ENCODE results near the gene RDH16. TPM values are rescaled to one million over a fixed set of nuclear protein-coding genes. Genes with fewer than 3 reads are reported as not detected.
"Not testable (repeated sequence)": the region's sequence is repeated elsewhere in the genome, so short reads cannot be mapped to it uniquely, and the experiment has no call there.

Gene RDH16
- total and polyA plus RNA-seq, 4 donors = 0.11 to 0.68 (median 0.38) TPM

DNA sequence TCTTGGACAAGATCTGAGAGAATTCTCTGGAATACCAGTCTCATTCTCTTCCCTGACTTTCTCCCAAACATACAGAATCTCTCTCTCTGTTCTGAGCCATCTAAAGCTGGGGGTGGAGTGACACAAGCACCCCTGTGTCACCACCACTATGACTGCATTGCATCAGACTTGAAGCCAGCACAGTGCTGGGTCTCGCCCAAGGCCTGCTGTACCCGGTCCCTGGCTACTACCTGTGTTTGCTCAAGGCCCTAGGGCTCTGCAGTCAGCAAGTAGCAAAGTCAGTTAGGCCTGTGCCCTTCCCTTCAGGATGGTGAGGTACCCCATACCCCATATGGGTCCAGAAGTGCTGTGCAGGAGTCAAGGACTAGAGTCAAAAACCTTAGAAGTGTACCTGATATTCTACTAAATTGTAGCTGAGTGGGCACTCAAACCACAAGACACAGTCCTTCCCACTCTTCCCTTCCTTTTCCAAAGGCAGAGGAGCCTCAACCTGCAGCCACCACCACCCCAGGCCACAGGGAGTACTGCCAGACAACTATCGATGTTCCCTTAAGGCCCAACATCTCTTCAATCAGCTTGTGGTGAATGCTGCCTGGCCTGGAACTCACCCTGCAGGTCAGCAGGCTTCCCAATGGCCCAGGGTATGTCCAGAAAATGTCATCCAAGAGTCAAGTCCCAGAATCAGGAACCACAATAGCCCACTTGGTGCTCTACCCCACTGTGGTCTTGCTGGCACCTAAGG, 21.2 kb upstream of the RDH16 start:
- Histone ChIP-seq H3K27me3 (ENCODE audit: control insufficient read depth in 3 of 3, insufficient read depth in 3 of 3, low read length in 2 of 3) (no peaks in the 10 kb centered on the region), H3K4me3 (no peak overlapping the region), H3K4me1 (ENCODE audit: control insufficient read depth in 5 of 5, insufficient read depth in 5 of 5, low read length in 5 of 5) (no peaks in the 10 kb centered on the region), H3K36me3 (ENCODE audit: control insufficient read depth in 4 of 4, insufficient read depth in 4 of 4, low read length in 4 of 4) (no peaks in the 10 kb centered on the region), H3K9ac (ENCODE audit: insufficient read depth in 1 of 2, low read length in 2 of 2) (no peak overlapping the region), H3K27ac (ENCODE audit: low read depth in 1 of 2, low read length in 1 of 2) (no peak overlapping the region), H3K9me3 (ENCODE audit: control insufficient read depth in 4 of 4, insufficient read depth in 3 of 4, low read length in 3 of 4) (no peaks in the 10 kb centered on the region)
- WGBS, 2 donors = 78 to 90% methylated on average over 3 of the region's 3 CpGs
- TF ChIP-seq, protein P1, sequence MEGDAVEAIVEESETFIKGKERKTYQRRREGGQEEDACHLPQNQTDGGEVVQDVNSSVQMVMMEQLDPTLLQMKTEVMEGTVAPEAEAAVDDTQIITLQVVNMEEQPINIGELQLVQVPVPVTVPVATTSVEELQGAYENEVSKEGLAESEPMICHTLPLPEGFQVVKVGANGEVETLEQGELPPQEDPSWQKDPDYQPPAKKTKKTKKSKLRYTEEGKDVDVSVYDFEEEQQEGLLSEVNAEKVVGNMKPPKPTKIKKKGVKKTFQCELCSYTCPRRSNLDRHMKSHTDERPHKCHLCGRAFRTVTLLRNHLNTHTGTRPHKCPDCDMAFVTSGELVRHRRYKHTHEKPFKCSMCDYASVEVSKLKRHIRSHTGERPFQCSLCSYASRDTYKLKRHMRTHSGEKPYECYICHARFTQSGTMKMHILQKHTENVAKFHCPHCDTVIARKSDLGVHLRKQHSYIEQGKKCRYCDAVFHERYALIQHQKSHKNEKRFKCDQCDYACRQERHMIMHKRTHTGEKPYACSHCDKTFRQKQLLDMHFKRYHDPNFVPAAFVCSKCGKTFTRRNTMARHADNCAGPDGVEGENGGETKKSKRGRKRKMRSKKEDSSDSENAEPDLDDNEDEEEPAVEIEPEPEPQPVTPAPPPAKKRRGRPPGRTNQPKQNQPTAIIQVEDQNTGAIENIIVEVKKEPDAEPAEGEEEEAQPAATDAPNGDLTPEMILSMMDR (IDR thresholded peaks at IDR 0.05; ENCODE audit: control extremely low read depth, extremely low read depth) = no peak
- DNase-seq (no peak), ATAC-seq (ENCODE audit: insufficient read depth, low FRiP score) (no peak)

DNA sequence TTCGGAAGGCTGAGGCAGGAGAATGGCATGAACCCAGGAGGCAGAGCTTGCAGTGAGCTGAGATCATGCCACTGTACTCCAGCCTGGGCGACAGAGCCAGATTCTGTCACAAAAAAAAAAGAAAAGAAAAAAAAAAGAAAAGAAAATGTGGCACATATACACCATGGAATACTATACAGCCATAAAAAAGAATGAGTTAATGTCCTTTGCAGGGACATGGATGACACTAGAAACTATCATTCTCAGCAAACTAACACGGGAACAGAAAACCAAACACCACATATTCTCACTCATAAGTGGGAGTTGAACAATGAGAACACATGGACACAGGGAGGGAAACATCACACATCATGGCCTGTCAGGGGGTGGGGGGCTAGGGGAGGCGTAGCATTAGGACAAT, 20.0 kb upstream of the RDH16 start:
- H3K27ac ChIP-seq (ENCODE audit: low read depth in 1 of 2, low read length in 1 of 2); H3K27me3 ChIP-seq (ENCODE audit: control insufficient read depth in 3 of 3, insufficient read depth in 3 of 3, low read length in 2 of 3); H3K4me1 ChIP-seq (ENCODE audit: control insufficient read depth in 5 of 5, insufficient read depth in 5 of 5, low read length in 5 of 5); H3K36me3 ChIP-seq (ENCODE audit: control insufficient read depth in 4 of 4, insufficient read depth in 4 of 4, low read length in 4 of 4); H3K4me3 ChIP-seq; ATAC-seq (ENCODE audit: insufficient read depth, low FRiP score); DNase-seq; H3K9me3 ChIP-seq (ENCODE audit: control insufficient read depth in 4 of 4, insufficient read depth in 3 of 4, low read length in 3 of 4); H3K9ac ChIP-seq (ENCODE audit: insufficient read depth in 1 of 2, low read length in 2 of 2): not testable (repeated sequence)
- WGBS, 2 donors = 93 to 94% methylated on average over 4 of the region's 4 CpGs

DNA sequence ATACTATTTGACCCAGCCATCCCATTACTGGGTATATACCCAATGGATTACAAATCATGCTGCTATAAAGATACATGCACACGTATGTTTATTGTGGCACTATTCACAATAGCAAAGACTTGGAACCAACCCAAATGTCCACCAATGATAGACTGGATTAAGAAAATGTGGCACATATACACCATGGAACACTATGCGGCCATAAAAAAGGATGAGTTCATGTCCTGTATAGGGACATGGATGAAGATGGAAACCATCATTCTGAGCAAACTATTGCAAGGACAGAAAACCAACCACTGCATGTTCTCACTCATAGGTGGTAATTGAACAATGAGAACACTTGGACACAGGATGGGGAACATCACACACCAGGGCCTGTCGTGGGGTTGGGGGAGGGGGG, 16.8 kb upstream of the RDH16 start:
- not testable (repeated sequence) for ATAC-seq (ENCODE audit: insufficient read depth, low FRiP score); DNase-seq; H3K9ac ChIP-seq (ENCODE audit: insufficient read depth in 1 of 2, low read length in 2 of 2); H3K4me3 ChIP-seq; H3K27me3 ChIP-seq (ENCODE audit: control insufficient read depth in 3 of 3, insufficient read depth in 3 of 3, low read length in 2 of 3); H3K4me1 ChIP-seq (ENCODE audit: control insufficient read depth in 5 of 5, insufficient read depth in 5 of 5, low read length in 5 of 5); H3K9me3 ChIP-seq (ENCODE audit: control insufficient read depth in 4 of 4, insufficient read depth in 3 of 4, low read length in 3 of 4); H3K36me3 ChIP-seq (ENCODE audit: control insufficient read depth in 4 of 4, insufficient read depth in 4 of 4, low read length in 4 of 4); H3K27ac ChIP-seq (ENCODE audit: low read depth in 1 of 2, low read length in 1 of 2)
- 77 to 92% methylated on average over 3 of the region's 3 CpGs for WGBS, 2 donors

DNA sequence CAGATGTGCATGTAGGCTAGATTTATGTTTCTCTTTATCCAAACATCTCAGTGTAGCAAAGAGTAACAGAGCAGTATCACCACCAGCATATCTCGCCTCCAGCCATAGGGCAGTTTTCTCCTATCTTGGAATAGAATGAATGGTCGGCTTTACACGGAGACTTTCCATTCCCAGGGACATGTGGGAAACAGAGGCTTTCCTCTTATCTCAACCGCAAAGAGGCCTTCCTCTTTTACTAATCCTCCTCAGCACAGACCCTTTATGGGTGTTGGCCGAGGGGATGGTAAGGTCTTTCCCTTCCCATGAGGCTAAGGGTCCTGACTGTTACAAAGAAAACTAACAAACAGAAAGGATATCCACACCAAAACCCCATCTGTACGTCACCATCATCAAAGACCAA, 11.5 kb upstream of the RDH16 start:
- H3K4me1 ChIP-seq (ENCODE audit: control insufficient read depth in 5 of 5, insufficient read depth in 5 of 5, low read length in 5 of 5); DNase-seq; H3K9me3 ChIP-seq (ENCODE audit: control insufficient read depth in 4 of 4, insufficient read depth in 3 of 4, low read length in 3 of 4); H3K27me3 ChIP-seq (ENCODE audit: control insufficient read depth in 3 of 3, insufficient read depth in 3 of 3, low read length in 2 of 3); ATAC-seq (ENCODE audit: insufficient read depth, low FRiP score); H3K4me3 ChIP-seq; H3K36me3 ChIP-seq (ENCODE audit: control insufficient read depth in 4 of 4, insufficient read depth in 4 of 4, low read length in 4 of 4); H3K9ac ChIP-seq (ENCODE audit: insufficient read depth in 1 of 2, low read length in 2 of 2); H3K27ac ChIP-seq (ENCODE audit: low read depth in 1 of 2, low read length in 1 of 2): not testable (repeated sequence)
- WGBS, 2 donors = 68 to 72% methylated on average over 6 of the region's 6 CpGs

DNA sequence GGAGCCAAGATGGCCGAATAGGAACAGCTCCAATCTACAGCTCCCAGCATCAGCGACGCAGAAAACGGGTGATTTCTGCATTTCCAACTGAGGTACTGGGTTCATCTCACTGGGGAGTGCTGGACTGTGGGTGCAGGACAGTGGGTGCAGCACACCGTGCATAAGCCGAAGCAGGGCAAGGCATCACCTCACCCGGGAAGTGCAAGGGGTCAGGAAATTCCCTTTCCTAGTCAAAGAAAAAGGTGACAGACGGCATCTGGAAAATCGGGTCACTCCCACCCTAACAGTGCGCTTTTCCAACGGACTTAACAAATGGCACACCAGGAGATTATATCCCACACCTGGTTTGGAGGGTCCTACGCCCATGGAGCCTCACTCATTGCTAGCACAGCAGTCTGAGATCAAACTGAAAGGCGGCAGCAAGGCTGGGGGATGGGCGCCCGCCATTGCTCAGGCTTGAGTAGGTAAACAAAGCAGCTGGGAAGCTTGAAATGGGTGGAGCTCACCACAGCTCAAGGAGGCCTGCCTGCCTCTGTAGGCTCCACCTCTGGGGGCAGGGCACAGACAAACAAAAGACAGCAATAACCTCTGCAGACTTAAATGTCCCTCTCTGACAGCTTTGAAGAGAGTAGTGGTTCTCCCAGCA, 8.7 kb upstream of the RDH16 start:
- not testable (repeated sequence) for H3K9me3 ChIP-seq (ENCODE audit: control insufficient read depth in 4 of 4, insufficient read depth in 3 of 4, low read length in 3 of 4); DNase-seq

DNA sequence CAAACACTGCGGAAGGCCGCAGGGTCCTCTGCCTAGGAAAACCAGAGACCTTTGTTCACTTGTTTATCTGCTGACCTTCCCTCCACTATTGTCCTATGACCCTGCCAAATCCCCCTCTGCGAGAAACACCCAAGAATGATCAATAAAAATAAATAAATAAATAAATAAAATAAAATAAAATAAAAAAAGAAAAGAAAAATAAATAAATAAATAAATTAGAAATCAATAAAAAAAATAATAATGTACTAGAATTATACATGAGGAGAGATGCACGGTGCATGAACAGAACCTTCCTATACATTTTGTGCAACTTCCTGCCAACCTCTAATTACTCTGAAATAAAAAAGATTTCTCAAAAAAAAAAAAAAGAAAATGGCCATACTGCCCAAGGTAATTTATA, 7.7 kb upstream of the RDH16 start:
- H3K4me3 ChIP-seq; H3K9me3 ChIP-seq (ENCODE audit: control insufficient read depth in 4 of 4, insufficient read depth in 3 of 4, low read length in 3 of 4); DNase-seq; H3K36me3 ChIP-seq (ENCODE audit: control insufficient read depth in 4 of 4, insufficient read depth in 4 of 4, low read length in 4 of 4); ATAC-seq (ENCODE audit: insufficient read depth, low FRiP score); H3K27ac ChIP-seq (ENCODE audit: low read depth in 1 of 2, low read length in 1 of 2); H3K27me3 ChIP-seq (ENCODE audit: control insufficient read depth in 3 of 3, insufficient read depth in 3 of 3, low read length in 2 of 3); H3K9ac ChIP-seq (ENCODE audit: insufficient read depth in 1 of 2, low read length in 2 of 2); H3K4me1 ChIP-seq (ENCODE audit: control insufficient read depth in 5 of 5, insufficient read depth in 5 of 5, low read length in 5 of 5): not testable (repeated sequence)
- 99% methylated on average over 3 to 4 of the region's 4 CpGs for WGBS, 2 donors

More for the DNA sequence above, 8.7 kb upstream of the RDH16 start:
- not testable (repeated sequence) for ATAC-seq (ENCODE audit: insufficient read depth, low FRiP score); H3K36me3 ChIP-seq (ENCODE audit: control insufficient read depth in 4 of 4, insufficient read depth in 4 of 4, low read length in 4 of 4); H3K4me3 ChIP-seq; H3K4me1 ChIP-seq (ENCODE audit: control insufficient read depth in 5 of 5, insufficient read depth in 5 of 5, low read length in 5 of 5); H3K9ac ChIP-seq (ENCODE audit: insufficient read depth in 1 of 2, low read length in 2 of 2); H3K27ac ChIP-seq (ENCODE audit: low read depth in 1 of 2, low read length in 1 of 2); H3K27me3 ChIP-seq (ENCODE audit: control insufficient read depth in 3 of 3, insufficient read depth in 3 of 3, low read length in 2 of 3)
- 86 to 97% methylated on average over 15 of the region's 15 CpGs for WGBS, 2 donors

DNA sequence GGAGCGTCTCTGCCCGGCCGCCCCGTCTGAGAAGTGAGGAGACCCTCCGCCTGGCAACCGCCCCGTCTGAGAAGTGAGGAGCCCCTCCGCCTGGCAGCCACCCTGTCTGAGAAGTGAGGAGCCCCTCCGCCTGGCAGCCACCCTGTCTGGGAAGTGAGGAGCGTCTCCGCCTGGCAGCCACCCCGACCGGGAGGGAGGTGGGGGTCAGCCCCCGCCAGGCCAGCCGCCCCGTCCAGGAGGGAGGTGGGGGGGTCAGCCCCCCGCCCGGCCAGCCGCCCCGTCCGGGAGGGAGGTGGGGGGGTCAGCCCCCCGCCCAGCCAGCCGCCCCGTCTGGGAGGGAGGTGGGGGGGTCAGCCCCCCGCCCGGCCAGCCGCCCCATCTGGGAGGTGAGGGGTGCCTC, 6.1 kb upstream of the RDH16 start:
- not testable (repeated sequence) for ATAC-seq (ENCODE audit: insufficient read depth, low FRiP score); H3K4me3 ChIP-seq; H3K27ac ChIP-seq (ENCODE audit: low read depth in 1 of 2, low read length in 1 of 2); DNase-seq; H3K36me3 ChIP-seq (ENCODE audit: control insufficient read depth in 4 of 4, insufficient read depth in 4 of 4, low read length in 4 of 4); H3K9ac ChIP-seq (ENCODE audit: insufficient read depth in 1 of 2, low read length in 2 of 2); H3K9me3 ChIP-seq (ENCODE audit: control insufficient read depth in 4 of 4, insufficient read depth in 3 of 4, low read length in 3 of 4); H3K4me1 ChIP-seq (ENCODE audit: control insufficient read depth in 5 of 5, insufficient read depth in 5 of 5, low read length in 5 of 5); H3K27me3 ChIP-seq (ENCODE audit: control insufficient read depth in 3 of 3, insufficient read depth in 3 of 3, low read length in 2 of 3)
- 94 to 100% methylated on average over 8 to 17 of the region's 27 CpGs for WGBS, 2 donors

Data from lung (tissue), 12 donors.